HepG2 (cell line): ENCODE measurements around the gene AQP7. TPM values are rescaled to one million over a fixed set of nuclear protein-coding genes. Genes with fewer than 3 reads are reported as not detected.
"Not testable (repeated sequence)": the region's sequence is repeated elsewhere in the genome, so short reads cannot be mapped to it uniquely, and the experiment has no call there.

ENCODE experiments used
- ATAC-seq: fragments of 200-7000 bp; cut with Tn5 transposase; 3 replicates; pipeline ENCODE4 v1.9.1; 2020; ENCODE audit warnings: mild to moderate bottlenecking, moderate library complexity
- BruUV-seq: library from RNA; stranded (reverse); fragments of 400-500 nt; replicated peaks from 2 replicates; lab custom pipeline; 2021; lab: Mats Ljungman, UMichigan
- CTCF ChIA-PET: fragments of 300-600 bp; formaldehyde crosslinking; extraction: SDS; loops from one replicate; lab custom pipeline; 2021; ENCODE audit warnings: low total read pairs, inconsistent platforms, low intra/inter-chr PET ratio; lab: Yijun Ruan, JAX
- POLR2A ChIA-PET: fragments of 350-600 bp; sonication (Branson Sonifier 250); formaldehyde crosslinking; loops from one replicate; lab custom pipeline; 2020; ENCODE audit warnings: antibody characterized with exemption, inconsistent platforms; lab: Yijun Ruan, JAX
- DNase-seq: peaks from one replicate; pipeline ENCODE4 v3.0.0-alpha.2; 2015; ENCODE audit warnings: low spot score
- FAIRE-seq: peaks from 3 replicates; lab custom pipeline; 2011; peaks lifted over from hg19 to GRCh38; lab: Jason Lieb, UNC
- H2AFZ ChIP-seq: one replicate; pipeline ENCODE4 v1.6.1; 2011; ENCODE audit warnings: low read length, inconsistent platforms
- H3K27ac ChIP-seq: fragments of 300-600 bp; 3 replicates; pipeline ENCODE4 v1.8.0; 2011; ENCODE audit warnings: mixed run types, mild to moderate bottlenecking, mixed read lengths, low read length, inconsistent platforms; ENCODE audit not compliant: insufficient read depth; ENCODE audit errors: extremely low read length
- H3K27me3 ChIP-seq, 2 experiments: fragments of 200-600 bp in 1 of 2; 2 replicates in 1 of 2; 3 replicates in 1 of 2; pipeline versions ENCODE4 v1.6.0 to v1.8.0; 2011; ENCODE audit warnings: low read length in 2 of 2, mild to moderate bottlenecking in 2 of 2, moderate library complexity in 2 of 2, inconsistent platforms in 1 of 2; ENCODE audit not compliant: insufficient read depth in 2 of 2, control insufficient read depth in 1 of 2
- H3K36me3 ChIP-seq, 2 experiments: fragments of 200-600 bp in 1 of 2; replicated peaks in 1 of 2; 2 replicates in 1 of 2; 3 replicates in 1 of 2; pipeline versions ENCODE4 v1.5.1 to v1.8.0; 2011; ENCODE audit warnings: low read length in 2 of 2, inconsistent platforms in 1 of 2; ENCODE audit not compliant: insufficient read depth in 2 of 2, control insufficient read depth in 1 of 2
- H3K4me1 ChIP-seq: 2 replicates; pipeline ENCODE4 v1.5.1; 2012; ENCODE audit warnings: low read length, inconsistent platforms; ENCODE audit not compliant: insufficient read depth
- H3K4me2 ChIP-seq: 2 replicates; pipeline ENCODE4 v1.6.0; 2011; ENCODE audit warnings: low read depth, low read length, inconsistent platforms
- H3K4me3 ChIP-seq, 3 experiments: fragments of 200-600 bp in 1 of 3; sonication (generic), shearing (Covaris generic) in 1 of 3; replicated peaks in 1 of 3; 2 replicates each; pipeline ENCODE4 v1.5.1; 2011 to 2016; ENCODE audit warnings: low read length in 3 of 3, inconsistent platforms in 2 of 3, low read depth in 2 of 3, mild to moderate bottlenecking in 2 of 3, control low read depth in 1 of 3, mixed read lengths in 1 of 3; ENCODE audit not compliant: insufficient read depth in 1 of 3
- H3K79me2 ChIP-seq: one replicate; pipeline ENCODE4 v1.6.1; 2011; ENCODE audit warnings: low read length, inconsistent platforms; ENCODE audit not compliant: insufficient read depth
- H3K9ac ChIP-seq: 2 replicates; pipeline ENCODE4 v1.6.0; 2011; ENCODE audit warnings: mild to moderate bottlenecking, low read depth, low read length, inconsistent platforms; ENCODE audit not compliant: insufficient read depth
- H3K9me3 ChIP-seq: 2 replicates; pipeline ENCODE4 v1.5.1; 2012; ENCODE audit warnings: mild to moderate bottlenecking, low read length
- H4K20me1 ChIP-seq: 2 replicates; pipeline ENCODE4 v1.6.0; 2011; ENCODE audit warnings: inconsistent platforms, mild to moderate bottlenecking, low read length, moderate library complexity; ENCODE audit not compliant: insufficient read depth
- FOXA3 ChIP-seq: IDR thresholded peaks from 2 replicates; pipeline ENCODE4 v1.6.1; 2016; ENCODE audit warnings: missing genetic modification reagents, missing compliant biosample characterization
- GABPA ChIP-seq, 2 experiments: IDR thresholded peaks; 2 replicates each; pipeline ENCODE4 v1.6.1; 2011 to 2016; ENCODE audit warnings: low read depth in 2 of 2, low read length in 1 of 2, missing biosample characterization in 1 of 2, missing genetic modification characterization in 1 of 2
- HNRNPUL1 ChIP-seq: fragments of 200-400 bp; formaldehyde crosslinking; IDR thresholded peaks from 2 replicates; pipeline ENCODE4 v1.6.1; 2017; ENCODE audit warnings: low read depth, mild to moderate bottlenecking, low read length, moderate library complexity
- KAT8 ChIP-seq: IDR thresholded peaks from 2 replicates; pipeline ENCODE4 v1.6.1; 2016; ENCODE audit warnings: missing genetic modification reagents, missing compliant biosample characterization
- WGBS: methylation state at CpG from one replicate; pipeline ENCODE4 v1.1.6; 2017; ENCODE audit warnings: low lambda C conversion rate; 5-methylcytosine and 5-hydroxymethylcytosine counted together
- in situ Hi-C: cut with HindIII; loops from 2 replicates; pipeline ENCODE4 v1.10.0; 2017; ENCODE audit warnings: low pct_unique_long_range_greater_than_20kb; ENCODE audit not compliant: extremely low pct_ligation_motif_present
- intact Hi-C: fragments of 100-400 bp; cut with micrococcal nuclease; formaldehyde crosslinking; loops from one replicate; pipeline ENCODE4 v1.10.0; 2022; ENCODE audit not compliant: unreplicated experiment
- polyA plus RNA-seq, 8 experiments: library from polyadenylated mRNA; depleted of rRNA in 3 of 8; stranded (reverse) in 7 of 8; unstranded in 1 of 8; fragments of >200 nt; fragmentation: Illumina TruSeq in 4 of 8; extraction: Trizol in 4 of 8; gene quantifications; 2 replicates each; pipeline versions ENCODE4 v1.2.1 to v1.2.3, GENCODE V29; 2011 to 2016; ENCODE audit warnings: low read depth in 4 of 8, missing spikeins in 1 of 8, mixed read lengths in 1 of 8; ENCODE audit not compliant: insufficient read depth in 1 of 8
- total RNA-seq, 5 experiments: library from RNA; depleted of rRNA; stranded (reverse); fragments of >200 nt; fragmentation: Illumina TruSeq; extraction: Trizol; gene quantifications; 2 replicates each; pipeline ENCODE4 v1.2.3, GENCODE V29; 2016; ENCODE audit warnings: low read depth in 1 of 5
- TF ChIP-seq, protein P1 (sequence below): sonication (generic); formaldehyde crosslinking; IDR thresholded peaks from 2 replicates; pipeline ENCODE4 v1.4.0; 2020; ENCODE audit warnings: mild to moderate bottlenecking, missing genetic modification reagents
- TF ChIP-seq, protein P2 (sequence below), 2 experiments: sonication (generic) in 1 of 2; formaldehyde crosslinking in 1 of 2; IDR thresholded peaks; 2 replicates each; pipeline versions ENCODE4 v1.4.0 to v1.6.1; 2016 to 2020; ENCODE audit warnings: borderline replicate concordance in 1 of 2, low read depth in 1 of 2, mild to moderate bottlenecking in 1 of 2, missing genetic modification reagents in 1 of 2

AQP7 gene
- total and polyA plus RNA-seq, 2 of the 13 experiments (the other 11 are each of a cell fraction or from before 2014, with no cell fraction given) = 1.9 to 2.1 TPM

- TF ChIP-seq FOXA3 (CRISPR knock-in tag) (no peak), HNRNPUL1 (no peak)
These were observed 8.8 kb downstream of the AQP7 start (continued) for GRCh38 chr9:33393581-33393980.

DNA sequence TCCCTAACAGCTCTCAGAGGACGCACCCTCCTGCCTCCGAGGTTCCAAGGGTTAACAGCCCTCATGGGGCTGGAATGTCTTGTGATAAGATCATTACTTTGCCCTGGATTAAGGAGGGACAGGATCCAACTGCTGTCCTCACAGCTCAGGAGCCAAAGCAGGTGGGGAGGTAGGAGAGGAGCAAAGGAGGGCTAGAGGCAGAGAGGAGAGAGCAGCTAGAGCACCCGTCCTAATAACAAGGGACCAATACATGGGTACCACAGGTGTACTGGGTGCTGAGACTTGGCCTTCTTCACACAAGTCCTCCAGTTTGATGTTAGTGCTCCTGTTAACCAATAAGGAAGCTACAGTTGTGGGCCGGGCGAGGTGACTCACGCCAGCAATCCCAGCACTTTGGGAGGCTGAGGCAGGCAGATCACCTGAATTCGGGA is 9.8 kb downstream of the AQP7 start:
- peaks cover 54% of the 10 kb centered on the region for H3K4me1 ChIP-seq
- H4K20me1 ChIP-seq, CTCF ChIA-PET, ATAC-seq, H2AFZ ChIP-seq, H3K4me2 ChIP-seq, DNase-seq, intact Hi-C loops, FAIRE-seq, in situ Hi-C loops, H3K36me3 ChIP-seq, BruUV-seq, H3K9me3 ChIP-seq, H3K79me2 ChIP-seq, H3K9ac ChIP-seq, H3K27me3 ChIP-seq, H3K27ac ChIP-seq, H3K4me3 ChIP-seq: not testable (repeated sequence)
- WGBS = 70% methylated on average over 7 of the region's 7 CpGs
- POLR2A ChIA-PET = interaction anchor here (1.9 kb wide), 1 partner anchor 23 kb away, joined by 5 read pairs; no protein-coding TSS in a partner anchor

- H3K79me2 ChIP-seq; H3K9me3 ChIP-seq; intact Hi-C loops; H3K4me3 ChIP-seq; H3K27me3 ChIP-seq; H4K20me1 ChIP-seq; BruUV-seq; H3K36me3 ChIP-seq; in situ Hi-C loops; H2AFZ ChIP-seq; CTCF ChIA-PET; TF ChIP-seq GABPA (IDR thresholded peaks at IDR 0.05; ENCODE audit: low read depth, low read length): not testable (repeated sequence)
- peak overlapping the region; percentile 78 for H3K27ac ChIP-seq
- POLR2A ChIA-PET = interaction anchor here (0.9 to 1.9 kb wide), 6 partner anchors 9 to 83 kb away, joined by 3 to 5 read pairs (median 4); partner anchors contain the start of gene NOL6
- FAIRE-seq (peak; percentile 70), DNase-seq (peak; percentile 89), ATAC-seq (peak; percentile 43; the same call in 1 of the 3 replicates)
- peak overlapping the region; percentile 40; the same call in 1 of the 2 replicates for H3K9ac ChIP-seq
- WGBS = 0% methylated on average over 2 of the region's 9 CpGs
- peak overlapping the region; percentile 45 for H3K4me2 ChIP-seq
- H3K4me1 ChIP-seq = peaks cover 54% of the 10 kb centered on the region
- TF ChIP-seq KAT8 (CRISPR knock-in tag) (peak; percentile 60), GABPA (CRISPR knock-in tag; IDR thresholded peaks at IDR 0.05; ENCODE audit: low read depth) (0 out of 2 replicates have a peak, but pooled peaks have one; percentile 47)
- TF ChIP-seq, protein P1, sequence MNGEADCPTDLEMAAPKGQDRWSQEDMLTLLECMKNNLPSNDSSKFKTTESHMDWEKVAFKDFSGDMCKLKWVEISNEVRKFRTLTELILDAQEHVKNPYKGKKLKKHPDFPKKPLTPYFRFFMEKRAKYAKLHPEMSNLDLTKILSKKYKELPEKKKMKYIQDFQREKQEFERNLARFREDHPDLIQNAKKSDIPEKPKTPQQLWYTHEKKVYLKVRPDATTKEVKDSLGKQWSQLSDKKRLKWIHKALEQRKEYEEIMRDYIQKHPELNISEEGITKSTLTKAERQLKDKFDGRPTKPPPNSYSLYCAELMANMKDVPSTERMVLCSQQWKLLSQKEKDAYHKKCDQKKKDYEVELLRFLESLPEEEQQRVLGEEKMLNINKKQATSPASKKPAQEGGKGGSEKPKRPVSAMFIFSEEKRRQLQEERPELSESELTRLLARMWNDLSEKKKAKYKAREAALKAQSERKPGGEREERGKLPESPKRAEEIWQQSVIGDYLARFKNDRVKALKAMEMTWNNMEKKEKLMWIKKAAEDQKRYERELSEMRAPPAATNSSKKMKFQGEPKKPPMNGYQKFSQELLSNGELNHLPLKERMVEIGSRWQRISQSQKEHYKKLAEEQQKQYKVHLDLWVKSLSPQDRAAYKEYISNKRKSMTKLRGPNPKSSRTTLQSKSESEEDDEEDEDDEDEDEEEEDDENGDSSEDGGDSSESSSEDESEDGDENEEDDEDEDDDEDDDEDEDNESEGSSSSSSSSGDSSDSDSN = peak; percentile 48; the same call in 1 of the 2 replicates
- TF ChIP-seq, protein P2, sequence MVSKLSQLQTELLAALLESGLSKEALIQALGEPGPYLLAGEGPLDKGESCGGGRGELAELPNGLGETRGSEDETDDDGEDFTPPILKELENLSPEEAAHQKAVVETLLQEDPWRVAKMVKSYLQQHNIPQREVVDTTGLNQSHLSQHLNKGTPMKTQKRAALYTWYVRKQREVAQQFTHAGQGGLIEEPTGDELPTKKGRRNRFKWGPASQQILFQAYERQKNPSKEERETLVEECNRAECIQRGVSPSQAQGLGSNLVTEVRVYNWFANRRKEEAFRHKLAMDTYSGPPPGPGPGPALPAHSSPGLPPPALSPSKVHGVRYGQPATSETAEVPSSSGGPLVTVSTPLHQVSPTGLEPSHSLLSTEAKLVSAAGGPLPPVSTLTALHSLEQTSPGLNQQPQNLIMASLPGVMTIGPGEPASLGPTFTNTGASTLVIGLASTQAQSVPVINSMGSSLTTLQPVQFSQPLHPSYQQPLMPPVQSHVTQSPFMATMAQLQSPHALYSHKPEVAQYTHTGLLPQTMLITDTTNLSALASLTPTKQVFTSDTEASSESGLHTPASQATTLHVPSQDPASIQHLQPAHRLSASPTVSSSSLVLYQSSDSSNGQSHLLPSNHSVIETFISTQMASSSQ (IDR thresholded peaks at IDR 0.05; ENCODE audit: low read depth) = not testable (repeated sequence)
- TF ChIP-seq, protein P2 (CRISPR knock-in tag; IDR thresholded peaks at IDR 0.05; ENCODE audit: borderline replicate concordance) = peak; percentile 61; the same call in 1 of the 2 replicates
These were observed 11.1 kb downstream of the AQP7 start for GRCh38 chr9:33391111-33391771.
